HUES6 (cell line): ENCODE results near the gene MLH3.

Experiments used
- H3K27ac ChIP-seq: 2 replicates; pipeline ENCODE4 v1.7.0; 2013; ENCODE audit warnings: low read depth, mild to moderate bottlenecking, low read length, inconsistent platforms
- H3K27me3 ChIP-seq: 2 replicates; pipeline ENCODE4 v1.6.1; 2013; ENCODE audit warnings: low read length; ENCODE audit not compliant: control insufficient read depth, insufficient read depth
- H3K36me3 ChIP-seq: 2 replicates; pipeline ENCODE4 v1.6.1; 2013; ENCODE audit warnings: low read length; ENCODE audit not compliant: control insufficient read depth, insufficient read depth
- H3K4me1 ChIP-seq: 2 replicates; pipeline ENCODE4 v1.6.1; 2013; ENCODE audit warnings: low read length; ENCODE audit not compliant: control insufficient read depth, insufficient read depth
- H3K4me3 ChIP-seq: 2 replicates; pipeline ENCODE4 v1.5.1; 2013; ENCODE audit warnings: low read depth, low read length
- H3K9ac ChIP-seq: one replicate; pipeline ENCODE4 v1.6.1; 2013; ENCODE audit warnings: mild to moderate bottlenecking, low read length
- H3K9me3 ChIP-seq: 2 replicates; pipeline ENCODE4 v1.6.1; 2013; ENCODE audit warnings: low read depth, low read length; ENCODE audit not compliant: control insufficient read depth, insufficient read depth

MLH3 gene

GRCh38 chr14:74984236-74985027 lies 66.8 kb downstream of the MLH3 start:
- no peaks in the 10 kb centered on the region for H3K9me3 ChIP-seq
- H3K9ac ChIP-seq: no peak overlapping the region
- H3K4me3 ChIP-seq: no peak overlapping the region
- no peak overlapping the region for H3K27ac ChIP-seq
- H3K4me1 ChIP-seq: peaks cover 35% of the 10 kb centered on the region
- H3K27me3 ChIP-seq: no peaks in the 10 kb centered on the region
- no peaks in the 10 kb centered on the region for H3K36me3 ChIP-seq

DNA sequence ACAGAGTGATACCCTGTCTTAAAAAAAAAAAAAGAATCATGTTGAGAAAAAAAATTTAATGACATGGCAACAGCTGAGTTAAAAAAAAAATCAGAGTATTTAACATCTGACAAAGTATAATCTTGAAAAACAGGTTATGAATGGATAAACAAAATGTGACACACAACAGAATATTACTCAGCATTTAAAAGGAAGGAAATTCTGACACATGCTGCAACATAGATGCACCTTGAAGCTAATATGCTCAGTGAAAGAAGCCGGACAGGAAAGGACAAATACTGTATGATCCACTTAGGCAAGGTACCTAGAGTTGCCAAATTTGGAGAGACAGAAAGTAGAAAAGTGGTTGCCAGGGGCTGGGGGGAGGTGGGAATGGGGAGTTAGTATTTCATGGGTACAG lies 67.9 kb downstream of the MLH3 start:
- no peaks in the 10 kb centered on the region for H3K27me3 ChIP-seq
- no peak overlapping the region for H3K27ac ChIP-seq
- peaks cover 45% of the 10 kb centered on the region for H3K4me1 ChIP-seq
- H3K36me3 ChIP-seq: no peaks in the 10 kb centered on the region
- no peak overlapping the region for H3K4me3 ChIP-seq
- H3K9me3 ChIP-seq: no peaks in the 10 kb centered on the region
- H3K9ac ChIP-seq: no peak overlapping the region

DNA sequence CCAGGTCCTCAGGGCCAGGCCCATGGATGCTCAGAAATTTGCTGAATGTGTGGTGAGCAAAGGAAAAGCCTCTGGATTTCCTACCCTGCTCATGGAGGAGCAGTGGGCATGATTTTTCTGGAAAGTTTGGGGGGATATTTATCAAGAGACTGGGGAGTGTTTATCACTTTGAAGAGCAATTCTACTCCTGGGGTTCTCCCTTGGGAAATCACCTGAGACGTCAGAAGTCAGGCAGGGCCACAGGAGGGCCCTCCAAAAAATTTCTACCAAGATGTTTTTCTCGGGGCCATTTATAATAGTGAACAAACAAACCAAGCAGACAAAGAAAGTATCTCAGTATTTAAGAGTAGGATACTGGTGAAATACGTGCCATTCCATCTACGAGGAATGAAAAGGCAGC lies 68.6 kb downstream of the MLH3 start:
- Histone ChIP-seq H3K27ac (no peak overlapping the region), H3K9ac (no peak overlapping the region), H3K4me3 (no peak overlapping the region), H3K9me3 (no peaks in the 10 kb centered on the region), H3K36me3 (no peaks in the 10 kb centered on the region), H3K4me1 (peaks cover 52% of the 10 kb centered on the region), H3K27me3 (no peaks in the 10 kb centered on the region)

GRCh38 chr14:74981833-74982232 lies 69.4 kb downstream of the MLH3 start:
- Histone ChIP-seq H3K4me1 (peaks cover 56% of the 10 kb centered on the region), H3K27me3 (no peaks in the 10 kb centered on the region), H3K36me3 (no peaks in the 10 kb centered on the region), H3K27ac (no peak overlapping the region), H3K9me3 (no peaks in the 10 kb centered on the region), H3K9ac (no peak overlapping the region), H3K4me3 (no peak overlapping the region)

GRCh38 chr14:74981462-74981782 lies 69.8 kb downstream of the MLH3 start:
- Histone ChIP-seq H3K27ac (no peak overlapping the region), H3K4me1 (peaks cover 56% of the 10 kb centered on the region), H3K9ac (peak overlapping the region; percentile 52), H3K27me3 (no peaks in the 10 kb centered on the region), H3K36me3 (no peaks in the 10 kb centered on the region), H3K9me3 (no peaks in the 10 kb centered on the region), H3K4me3 (no peak overlapping the region)

GRCh38 chr14:74980731-74981461 lies 70.4 kb downstream of the MLH3 start:
- Histone ChIP-seq H3K36me3 (no peaks in the 10 kb centered on the region), H3K9ac (peak overlapping the region; percentile 52), H3K4me1 (peaks cover 56% of the 10 kb centered on the region), H3K27me3 (no peaks in the 10 kb centered on the region), H3K4me3 (no peak overlapping the region), H3K9me3 (no peaks in the 10 kb centered on the region), H3K27ac (no peak overlapping the region; the same call in 1 of the 2 replicates)

- H3K9me3 ChIP-seq: no peaks in the 10 kb centered on the region
- H3K4me3 ChIP-seq: no peak overlapping the region
- peak overlapping the region; percentile 7 for H3K9ac ChIP-seq
- peaks cover 55% of the 10 kb centered on the region for H3K4me1 ChIP-seq
- H3K36me3 ChIP-seq: no peaks in the 10 kb centered on the region
- no peaks in the 10 kb centered on the region for H3K27me3 ChIP-seq
- H3K27ac ChIP-seq: no peak overlapping the region
Measured at GRCh38 chr14:74980398-74980730, 70.9 kb downstream of the MLH3 start.

GRCh38 chr14:74979442-74980397 lies 71.5 kb downstream of the MLH3 start:
- Histone ChIP-seq H3K36me3 (no peaks in the 10 kb centered on the region), H3K9ac (peak overlapping the region; percentile 54), H3K9me3 (no peaks in the 10 kb centered on the region), H3K27ac (no peak overlapping the region; the same call in 1 of the 2 replicates), H3K27me3 (no peaks in the 10 kb centered on the region), H3K4me1 (peaks cover 50% of the 10 kb centered on the region), H3K4me3 (no peak overlapping the region; the same call in 1 of the 2 replicates)

GRCh38 chr14:74979029-74979428 lies 72.2 kb downstream of the MLH3 start:
- Histone ChIP-seq H3K27ac (no peak overlapping the region; the same call in 1 of the 2 replicates), H3K27me3 (no peaks in the 10 kb centered on the region), H3K9ac (peak overlapping the region; percentile 53), H3K4me1 (peaks cover 50% of the 10 kb centered on the region), H3K36me3 (no peaks in the 10 kb centered on the region), H3K4me3 (no peak overlapping the region), H3K9me3 (no peaks in the 10 kb centered on the region)

- no peak overlapping the region; the same call in 1 of the 2 replicates for H3K27ac ChIP-seq
- no peaks in the 10 kb centered on the region for H3K9me3 ChIP-seq
- no peaks in the 10 kb centered on the region for H3K36me3 ChIP-seq
- H3K9ac ChIP-seq: peak overlapping the region; percentile 30
- H3K4me1 ChIP-seq: peaks cover 55% of the 10 kb centered on the region
- H3K27me3 ChIP-seq: no peaks in the 10 kb centered on the region
- no peak overlapping the region for H3K4me3 ChIP-seq
Measured at GRCh38 chr14:74978416-74978947, 72.8 kb downstream of the MLH3 start.
